Measurements from ENCODE around the gene SLC16A3. TPM values are rescaled to one million over a fixed set of nuclear protein-coding genes. Genes with fewer than 3 reads are reported as not detected.

SLC16A3 gene
- total and polyA plus RNA-seq, 2 donors (not counting 1 experiment from before 2014, with no cell fraction given) = 14.9 to 65.7 TPM

- ChIA-PET POLR2A (interaction anchor here (0.6 kb wide), 1 partner anchor 231 kb away, joined by 4 read pairs; no protein-coding TSS in a partner anchor), CTCF (interaction anchor here (0.9 kb wide), 1 partner anchor 20 kb away, joined by 3 read pairs; no protein-coding TSS in a partner anchor)
- peaks cover 0 to 10% of the 10 kb centered on the region in 2 experiments for H3K36me3 ChIP-seq (replicated peaks in 1 of 2; ENCODE audit: control extremely low read depth in 1 of 2, control insufficient read depth in 1 of 2, extremely low read depth in 1 of 2, insufficient read depth in 2 of 2, low read length in 1 of 2)
- no peaks in the 10 kb centered on the region for H3K9me3 ChIP-seq (ENCODE audit: control extremely low read depth in 1 of 3, control insufficient read depth in 2 of 3, insufficient read depth in 1 of 3, low read length in 2 of 3)
- H2AFZ ChIP-seq (ENCODE audit: insufficient read depth, low read depth, low read length, poor library complexity, severe bottlenecking) = no peak overlapping the region
- H3K27me3 ChIP-seq (replicated peaks in 1 of 4; ENCODE audit: control extremely low read depth in 1 of 4, control insufficient read depth in 3 of 4, insufficient read depth in 4 of 4, low read length in 3 of 4) = no peaks in the 10 kb centered on the region
- H3K4me2 ChIP-seq (replicated peaks; ENCODE audit: low read depth, low read length, poor library complexity, severe bottlenecking) = no peak overlapping the region
- H3K79me2 ChIP-seq (ENCODE audit: control insufficient read depth, insufficient read depth, low read length) = no peaks in the 10 kb centered on the region
- H3K9ac ChIP-seq (ENCODE audit: low read length) = no peak overlapping the region
- Mint-ChIP-seq H3K9me3 (ENCODE audit: insufficient read depth) (no peaks in the 10 kb centered on the region), H3K4me1 (no peaks in the 10 kb centered on the region), H3K27ac (no peak overlapping the region), H3K4me3 (no peak overlapping the region), H3K27me3 (no peaks in the 10 kb centered on the region)
- H3K27ac ChIP-seq (ENCODE audit: low read length in 2 of 2) = no peak overlapping the region
- TF ChIP-seq CTCF (IDR thresholded peaks at IDR 0.05) (no peak), EZH2 (IDR thresholded peaks at IDR 0.05; ENCODE audit: borderline replicate concordance, insufficient read depth, low read depth, low read length, poor library complexity, severe bottlenecking) (no peak)
- no peak for DNase-seq
- intact Hi-C loops (cut with micrococcal nuclease) = no loop called here
- WGBS (ENCODE audit: insufficient coverage) = 96% methylated on average over 15 of the region's 15 CpGs
- no peak overlapping the region for H3K4me3 ChIP-seq (ENCODE audit: control extremely low read depth in 1 of 5, extremely low read depth in 1 of 5, insufficient read depth in 1 of 5, low read depth in 2 of 5, low read length in 4 of 5)
- no peak for ATAC-seq (ENCODE audit: low read depth)
- H4K20me1 ChIP-seq (ENCODE audit: control insufficient read depth, insufficient read depth, low read length, poor library complexity, severe bottlenecking) = no peaks in the 10 kb centered on the region
- no peaks in the 10 kb centered on the region for H3K4me1 ChIP-seq (ENCODE audit: control insufficient read depth in 2 of 2, insufficient read depth in 2 of 2, low read length in 2 of 2)
Observed at GRCh38 chr17:82186221-82186620, 42.6 kb upstream of the SLC16A3 start.

- no peak for ATAC-seq (ENCODE audit: low read depth)
- ChIA-PET CTCF (no interaction called here), POLR2A (no interaction called here)
- H3K4me1 ChIP-seq (ENCODE audit: control insufficient read depth in 2 of 2, insufficient read depth in 2 of 2, low read length in 2 of 2) = no peaks in the 10 kb centered on the region
- H3K36me3 ChIP-seq (replicated peaks in 1 of 2; ENCODE audit: control extremely low read depth in 1 of 2, control insufficient read depth in 1 of 2, extremely low read depth in 1 of 2, insufficient read depth in 2 of 2, low read length in 1 of 2) = peaks cover 0 to 10% of the 10 kb centered on the region in 2 experiments
- TF ChIP-seq EZH2 (IDR thresholded peaks at IDR 0.05; ENCODE audit: borderline replicate concordance, insufficient read depth, low read depth, low read length, poor library complexity, severe bottlenecking) (no peak), CTCF (IDR thresholded peaks at IDR 0.05) (no peak)
- H2AFZ ChIP-seq (ENCODE audit: insufficient read depth, low read depth, low read length, poor library complexity, severe bottlenecking) = no peak overlapping the region
- Mint-ChIP-seq H3K27ac (no peak overlapping the region), H3K9me3 (ENCODE audit: insufficient read depth) (no peaks in the 10 kb centered on the region), H3K4me3 (no peak overlapping the region), H3K4me1 (no peaks in the 10 kb centered on the region), H3K27me3 (no peaks in the 10 kb centered on the region)
- H3K9me3 ChIP-seq (ENCODE audit: control extremely low read depth in 1 of 3, control insufficient read depth in 2 of 3, insufficient read depth in 1 of 3, low read length in 2 of 3) = no peaks in the 10 kb centered on the region
- H3K9ac ChIP-seq (ENCODE audit: low read length) = no peak overlapping the region
- H3K79me2 ChIP-seq (ENCODE audit: control insufficient read depth, insufficient read depth, low read length) = no peaks in the 10 kb centered on the region
- H4K20me1 ChIP-seq (ENCODE audit: control insufficient read depth, insufficient read depth, low read length, poor library complexity, severe bottlenecking) = no peaks in the 10 kb centered on the region
- DNase-seq = no peak
- no CpG with 5 or more reads among the region's 23 CpGs for WGBS (ENCODE audit: insufficient coverage)
- H3K27me3 ChIP-seq (replicated peaks in 1 of 4; ENCODE audit: control extremely low read depth in 1 of 4, control insufficient read depth in 3 of 4, insufficient read depth in 4 of 4, low read length in 3 of 4) = no peaks in the 10 kb centered on the region
- H3K4me3 ChIP-seq (ENCODE audit: control extremely low read depth in 1 of 5, extremely low read depth in 1 of 5, insufficient read depth in 1 of 5, low read depth in 2 of 5, low read length in 4 of 5) = no peak overlapping the region
- intact Hi-C loops (cut with micrococcal nuclease) = no loop called here
- no peak overlapping the region for H3K27ac ChIP-seq (ENCODE audit: low read length in 2 of 2)
- no peak overlapping the region for H3K4me2 ChIP-seq (replicated peaks; ENCODE audit: low read depth, low read length, poor library complexity, severe bottlenecking)
Observed at GRCh38 chr17:82187500-82187899, 41.3 kb upstream of the SLC16A3 start.

Measured in B cell (primary cell).